Astrocyte (in vitro differentiated cells and primary cell): ENCODE results near the gene TRUB2. TPM values are rescaled to one million over a fixed set of nuclear protein-coding genes. Genes with fewer than 3 reads are reported as not detected.
"Not testable (repeated sequence)": the region's sequence is repeated elsewhere in the genome, so short reads cannot be mapped to it uniquely, and the experiment has no call there.

Source experiments
- DNase-seq: peaks from one replicate; pipeline ENCODE4 v3.0.0-alpha.2; 2010; ENCODE audit warnings: low read depth
- FAIRE-seq: peaks from 2 replicates; lab custom pipeline; 2011; peaks lifted over from hg19 to GRCh38; lab: Jason Lieb, UNC
- H2AFZ ChIP-seq: 2 replicates; pipeline ENCODE4 v1.6.0; 2012; ENCODE audit warnings: low read depth, low read length, inconsistent platforms
- H3K27ac ChIP-seq: 2 replicates; pipeline ENCODE4 v1.5.1; 2011; ENCODE audit warnings: low read depth, low read length, inconsistent platforms
- H3K27me3 ChIP-seq: 2 replicates; pipeline ENCODE4 v1.6.0; 2011; ENCODE audit warnings: low read length, inconsistent platforms; ENCODE audit not compliant: insufficient read depth
- H3K36me3 ChIP-seq: 2 replicates; pipeline ENCODE4 v1.5.1; 2011; ENCODE audit warnings: low read length, inconsistent platforms; ENCODE audit not compliant: insufficient read depth
- H3K4me1 ChIP-seq: 2 replicates; pipeline ENCODE4 v1.5.1; 2011; ENCODE audit warnings: low read length, inconsistent platforms; ENCODE audit not compliant: insufficient read depth
- H3K4me2 ChIP-seq: 2 replicates; pipeline ENCODE4 v1.6.0; 2012; ENCODE audit warnings: low read length, inconsistent platforms
- H3K4me3 ChIP-seq: 2 replicates; pipeline ENCODE4 v1.5.1; 2011; ENCODE audit warnings: low read depth, mild to moderate bottlenecking, low read length, inconsistent platforms; ENCODE audit not compliant: insufficient read depth
- H3K79me2 ChIP-seq: 2 replicates; pipeline ENCODE4 v1.6.0; 2012; ENCODE audit warnings: mild to moderate bottlenecking, low read length, inconsistent platforms; ENCODE audit not compliant: insufficient read depth
- H3K9ac ChIP-seq: 2 replicates; pipeline ENCODE4 v1.6.0; 2012; ENCODE audit warnings: mild to moderate bottlenecking, low read length, inconsistent platforms
- H3K9me3 ChIP-seq: 2 replicates; pipeline ENCODE4 v1.5.1; 2012; ENCODE audit warnings: low read depth, mild to moderate bottlenecking, low read length, inconsistent platforms; ENCODE audit not compliant: insufficient read depth
- H4K20me1 ChIP-seq: 2 replicates; pipeline ENCODE4 v1.6.0; 2012; ENCODE audit warnings: low read length, inconsistent platforms; ENCODE audit not compliant: insufficient read depth
- H3K27ac Mint-ChIP-seq: one replicate; pipeline ENCODE4 v1.8.0; 2021; ENCODE audit warnings: mild to moderate bottlenecking, mixed read lengths; ENCODE audit not compliant: unreplicated experiment
- H3K27me3 Mint-ChIP-seq: one replicate; pipeline ENCODE4 v1.8.0; 2021; ENCODE audit warnings: low read depth, mixed read lengths; ENCODE audit not compliant: unreplicated experiment
- H3K36me3 Mint-ChIP-seq: one replicate; pipeline ENCODE4 v1.8.0; 2021; ENCODE audit warnings: low read depth, mixed read lengths; ENCODE audit not compliant: unreplicated experiment
- H3K4me1 Mint-ChIP-seq: one replicate; pipeline ENCODE4 v1.8.0; 2021; ENCODE audit warnings: low read depth, mixed read lengths; ENCODE audit not compliant: unreplicated experiment
- H3K4me3 Mint-ChIP-seq: one replicate; pipeline ENCODE4 v1.8.0; 2021; ENCODE audit warnings: mild to moderate bottlenecking, moderate library complexity, mixed read lengths; ENCODE audit not compliant: unreplicated experiment
- H3K9me3 Mint-ChIP-seq: one replicate; pipeline ENCODE4 v1.8.0; 2021; ENCODE audit warnings: mild to moderate bottlenecking, mixed read lengths; ENCODE audit not compliant: unreplicated experiment
- EZH2 ChIP-seq: IDR thresholded peaks from 2 replicates; pipeline ENCODE4 v1.6.1; 2012; ENCODE audit warnings: mild to moderate bottlenecking, low read length, inconsistent platforms; ENCODE audit not compliant: insufficient read depth
- total RNA-seq: library from RNA; stranded (reverse); gene quantifications from 2 replicates; pipeline ENCODE4 v1.2.1, GENCODE V29; 2021
- TF ChIP-seq, protein P1 (sequence below): IDR thresholded peaks from 2 replicates; pipeline ENCODE4 v1.5.1; 2011; ENCODE audit warnings: low read depth, mild to moderate bottlenecking, inconsistent platforms, low read length, moderate library complexity; ENCODE audit not compliant: insufficient read depth

The TRUB2 gene
- total RNA-seq, 1 donor from 2014 or later: 26.6 TPM

DNA sequence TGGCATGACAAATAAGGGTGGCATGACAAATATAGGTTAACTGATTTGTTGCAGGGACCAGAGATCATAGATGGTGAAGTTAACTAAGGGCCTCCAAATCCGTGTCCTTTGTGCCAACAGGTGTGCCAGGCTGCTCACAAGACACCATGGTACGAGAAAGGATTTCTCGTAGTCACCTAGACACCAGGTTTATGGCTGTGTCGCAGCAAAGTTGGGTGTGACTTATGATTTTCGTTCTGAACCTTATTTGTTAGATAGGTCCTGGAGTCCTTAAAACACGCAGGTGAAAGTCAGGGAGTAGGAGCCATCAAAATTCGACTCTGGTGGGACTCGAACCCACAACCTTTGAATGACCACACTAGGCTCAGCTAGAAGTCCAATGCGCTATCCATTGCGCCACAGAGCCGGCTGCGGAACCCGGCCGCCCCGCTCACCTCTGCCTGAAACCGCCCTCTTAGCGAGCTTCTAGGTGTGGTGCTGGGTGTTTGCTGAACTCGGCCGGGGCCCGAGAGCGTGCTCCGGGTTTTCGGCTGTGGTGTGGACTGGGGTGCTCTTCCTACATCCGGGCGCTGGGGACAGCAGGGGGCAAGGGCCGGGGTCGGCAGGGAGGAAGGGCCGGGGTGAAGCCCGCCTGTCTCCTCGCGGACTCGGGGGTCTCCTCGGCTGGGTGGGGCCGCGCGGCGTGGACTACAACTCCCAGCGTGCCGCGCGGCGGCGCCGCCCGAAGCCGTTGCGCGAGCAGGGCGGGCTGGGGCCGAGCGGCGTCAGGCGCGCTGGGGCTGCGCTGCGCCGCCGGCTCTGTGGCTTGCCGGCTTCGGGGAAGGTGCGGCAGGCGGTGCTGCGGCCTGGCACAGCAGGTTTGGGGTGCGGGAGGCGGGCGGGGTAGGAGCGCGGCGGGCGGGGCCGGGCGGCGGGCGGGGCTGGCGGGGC lies 17.8 kb upstream of the TRUB2 start, which contains the start of gene SLC27A4:
SLC27A4 (plus strand) TSS at position 767 of the 930 bp plus-strand sequence. CDS start 2,606 bp downstream, outside the sequence.
- Mint-ChIP-seq H3K4me1 (no peaks in the 10 kb centered on the region), H3K27me3 (no peaks in the 10 kb centered on the region), H3K4me3 (peak within 1 kb of the TSS; percentile 94), H3K9me3 (no peaks in the 10 kb centered on the region), H3K36me3 (peaks cover 10% of the 10 kb centered on the region), H3K27ac (peak within 1 kb of the TSS; percentile 37)
- Histone ChIP-seq H3K4me2 (peak within 1 kb of the TSS; percentile 98), H3K4me1 (peaks cover 6% of the 10 kb centered on the region), H4K20me1 (peaks cover 17% of the 10 kb centered on the region), H3K9me3 (no peaks in the 10 kb centered on the region), H3K27ac (no peak within 1 kb of the TSS), H3K4me3 (peak within 1 kb of the TSS; percentile 71), H2AFZ (peak within 1 kb of the TSS; percentile 88), H3K79me2 (peaks cover 7% of the 10 kb centered on the region), H3K9ac (peak within 1 kb of the TSS; percentile 78), H3K27me3 (no peaks in the 10 kb centered on the region), H3K36me3 (peaks cover 10% of the 10 kb centered on the region)
- no peak for TF ChIP-seq EZH2
- TF ChIP-seq, protein P1, sequence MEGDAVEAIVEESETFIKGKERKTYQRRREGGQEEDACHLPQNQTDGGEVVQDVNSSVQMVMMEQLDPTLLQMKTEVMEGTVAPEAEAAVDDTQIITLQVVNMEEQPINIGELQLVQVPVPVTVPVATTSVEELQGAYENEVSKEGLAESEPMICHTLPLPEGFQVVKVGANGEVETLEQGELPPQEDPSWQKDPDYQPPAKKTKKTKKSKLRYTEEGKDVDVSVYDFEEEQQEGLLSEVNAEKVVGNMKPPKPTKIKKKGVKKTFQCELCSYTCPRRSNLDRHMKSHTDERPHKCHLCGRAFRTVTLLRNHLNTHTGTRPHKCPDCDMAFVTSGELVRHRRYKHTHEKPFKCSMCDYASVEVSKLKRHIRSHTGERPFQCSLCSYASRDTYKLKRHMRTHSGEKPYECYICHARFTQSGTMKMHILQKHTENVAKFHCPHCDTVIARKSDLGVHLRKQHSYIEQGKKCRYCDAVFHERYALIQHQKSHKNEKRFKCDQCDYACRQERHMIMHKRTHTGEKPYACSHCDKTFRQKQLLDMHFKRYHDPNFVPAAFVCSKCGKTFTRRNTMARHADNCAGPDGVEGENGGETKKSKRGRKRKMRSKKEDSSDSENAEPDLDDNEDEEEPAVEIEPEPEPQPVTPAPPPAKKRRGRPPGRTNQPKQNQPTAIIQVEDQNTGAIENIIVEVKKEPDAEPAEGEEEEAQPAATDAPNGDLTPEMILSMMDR: no peak
- FAIRE-seq: no peak
- peak; percentile 53 for DNase-seq

DNA sequence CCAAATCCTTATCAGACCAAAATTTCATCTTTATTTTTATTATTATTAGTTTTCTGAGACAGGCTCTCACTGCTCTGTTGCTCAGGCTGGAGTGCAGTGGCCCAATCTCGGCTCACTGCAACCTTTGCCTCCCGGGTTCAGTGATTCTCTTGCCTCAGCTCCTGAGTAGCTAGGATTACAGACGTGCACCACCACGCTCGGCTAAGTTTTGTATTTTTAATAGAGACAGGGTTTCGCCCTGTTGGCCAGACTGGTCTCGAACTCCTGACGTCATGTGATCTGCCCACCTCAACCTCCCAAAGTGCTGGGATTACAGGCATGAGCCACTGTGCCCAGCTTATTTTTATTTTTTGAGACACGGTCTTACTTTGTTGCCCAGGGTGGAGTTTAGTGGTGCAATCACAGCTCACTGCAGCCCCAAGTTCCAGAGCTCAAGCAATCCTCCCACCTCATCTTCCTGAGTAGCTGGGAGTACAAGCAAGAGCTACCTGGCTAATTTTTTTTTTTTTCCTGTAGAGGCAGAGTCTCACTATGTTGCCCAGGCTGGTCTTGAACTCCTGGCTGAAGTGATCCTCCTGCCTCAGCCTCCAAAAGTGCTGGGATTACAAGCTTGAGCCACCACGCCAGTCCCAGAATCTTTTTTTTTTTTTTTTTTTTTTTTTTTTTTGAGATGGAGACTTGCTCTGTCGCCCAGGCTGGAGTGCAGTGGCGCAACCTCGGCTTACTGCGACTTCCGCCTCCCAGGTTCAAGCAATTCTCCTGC lies 16.8 kb upstream of the TRUB2 start:
- H3K4me2 ChIP-seq, H3K4me1 ChIP-seq, DNase-seq, H3K9me3 Mint-ChIP-seq, H3K27ac Mint-ChIP-seq, H3K27ac ChIP-seq, FAIRE-seq, H3K4me3 ChIP-seq, H3K9me3 ChIP-seq, H3K36me3 ChIP-seq, H3K27me3 Mint-ChIP-seq, H3K27me3 ChIP-seq, H3K79me2 ChIP-seq, H3K36me3 Mint-ChIP-seq, H3K4me1 Mint-ChIP-seq, H3K9ac ChIP-seq, H2AFZ ChIP-seq: not testable (repeated sequence)
- H4K20me1 ChIP-seq: peaks cover 17% of the 10 kb centered on the region
- H3K4me3 Mint-ChIP-seq: peak overlapping the region; percentile 84

DNA sequence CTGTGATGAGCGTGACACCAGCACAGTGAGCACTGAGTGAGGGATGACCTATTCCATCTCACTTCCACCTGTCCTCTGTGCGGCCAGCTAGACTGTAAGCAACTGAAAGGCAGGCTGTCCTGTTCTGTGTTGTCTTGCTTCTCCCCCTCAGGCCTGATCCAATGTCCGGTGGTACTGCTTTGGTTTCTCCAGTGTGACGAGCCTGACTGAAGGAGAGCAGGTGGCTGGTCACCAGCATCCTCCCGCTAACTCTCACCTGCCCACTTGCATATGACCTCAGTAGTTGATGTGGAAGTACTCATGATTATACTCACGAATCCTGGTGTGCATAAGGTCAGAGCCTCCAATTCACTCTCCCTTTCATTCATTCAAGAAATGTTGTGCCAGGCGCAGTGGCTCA lies 15.7 kb upstream of the TRUB2 start:
- Mint-ChIP-seq H3K36me3 (peaks cover 7% of the 10 kb centered on the region), H3K9me3 (no peaks in the 10 kb centered on the region), H3K27me3 (no peaks in the 10 kb centered on the region), H3K4me3 (peak overlapping the region; percentile 7), H3K4me1 (no peaks in the 10 kb centered on the region), H3K27ac (no peak overlapping the region)
- Histone ChIP-seq H3K79me2 (peaks cover 7% of the 10 kb centered on the region), H3K36me3 (peaks cover 6% of the 10 kb centered on the region), H3K27me3 (no peaks in the 10 kb centered on the region), H3K27ac (no peak overlapping the region), H3K4me2 (no peak overlapping the region), H3K9ac (no peak overlapping the region), H2AFZ (no peak overlapping the region), H3K4me1 (peaks cover 6% of the 10 kb centered on the region), H4K20me1 (peaks cover 16% of the 10 kb centered on the region), H3K4me3 (no peak overlapping the region), H3K9me3 (no peaks in the 10 kb centered on the region)
- DNase-seq (no peak), FAIRE-seq (no peak)
- TF ChIP-seq EZH2: no peak
- TF ChIP-seq, protein P1: no peak
